Measurements from ENCODE around the gene SH2D3A.
A peak's percentile ranks its signal among the peaks of the same experiment; 100 is the strongest.

SH2D3A gene

GRCh38 chr19:6740589-6741343 is 26.5 kb downstream of the SH2D3A start:
- peaks cover 37% of the 10 kb centered on the region for H3K4me1 ChIP-seq (ENCODE audit: insufficient read depth, low read length)
- H3K9ac ChIP-seq (ENCODE audit: low read depth, low read length), result peak overlapping the region; percentile 88
- H3K36me3 ChIP-seq (ENCODE audit: insufficient read depth, low read length), result peaks cover 13% of the 10 kb centered on the region
- H3K9me3 ChIP-seq (ENCODE audit: control insufficient read depth, insufficient read depth, low read length), result no peaks in the 10 kb centered on the region

GRCh38 chr19:6739883-6740588 is 27.2 kb downstream of the SH2D3A start:
- peak overlapping the region; percentile 88 for H3K9ac ChIP-seq (ENCODE audit: low read depth, low read length)
- peaks cover 7% of the 10 kb centered on the region; the same call in 1 of the 2 replicates for H3K36me3 ChIP-seq (ENCODE audit: insufficient read depth, low read length)
- peaks cover 31% of the 10 kb centered on the region for H3K4me1 ChIP-seq (ENCODE audit: insufficient read depth, low read length)
- H3K9me3 ChIP-seq (ENCODE audit: control insufficient read depth, insufficient read depth, low read length), result no peaks in the 10 kb centered on the region

- H3K36me3 ChIP-seq (ENCODE audit: insufficient read depth, low read length), result peaks cover 4% of the 10 kb centered on the region; the same call in 1 of the 2 replicates
- H3K4me1 ChIP-seq (ENCODE audit: insufficient read depth, low read length), result peaks cover 34% of the 10 kb centered on the region
- H3K9ac ChIP-seq (ENCODE audit: low read depth, low read length), result peak within 1 kb of the TSS; percentile 91
- no peaks in the 10 kb centered on the region for H3K9me3 ChIP-seq (ENCODE audit: control insufficient read depth, insufficient read depth, low read length)
These were observed 27.8 kb downstream of the SH2D3A start, which contains the start of gene TRIP10 for GRCh38 chr19:6739390-6739882. TSS of gene TRIP10 (plus strand) at chr19:6739680. CDS start at chr19:6739762, 82 bp downstream.

GRCh38 chr19:6738787-6739389 is 28.3 kb downstream of the SH2D3A start:
- H3K9ac ChIP-seq (ENCODE audit: low read depth, low read length), result peak overlapping the region; percentile 91
- H3K4me1 ChIP-seq (ENCODE audit: insufficient read depth, low read length), result peaks cover 34% of the 10 kb centered on the region
- no peaks in the 10 kb centered on the region; the same call in 1 of the 2 replicates for H3K36me3 ChIP-seq (ENCODE audit: insufficient read depth, low read length)
- H3K9me3 ChIP-seq (ENCODE audit: control insufficient read depth, insufficient read depth, low read length), result no peaks in the 10 kb centered on the region

GRCh38 chr19:6737873-6738786 is 29.1 kb downstream of the SH2D3A start:
- H3K9me3 ChIP-seq (ENCODE audit: control insufficient read depth, insufficient read depth, low read length), result no peaks in the 10 kb centered on the region
- H3K9ac ChIP-seq (ENCODE audit: low read depth, low read length), result peak overlapping the region; percentile 91
- peaks cover 30% of the 10 kb centered on the region for H3K4me1 ChIP-seq (ENCODE audit: insufficient read depth, low read length)
- H3K36me3 ChIP-seq (ENCODE audit: insufficient read depth, low read length), result no peaks in the 10 kb centered on the region; the same call in 1 of the 2 replicates

GRCh38 chr19:6737284-6737872 is 29.9 kb downstream of the SH2D3A start, which contains the start of gene GPR108:
TSS of gene GPR108 (minus strand) at chr19:6737580. CDS start at chr19:6737576, 4 bp downstream.
- Histone ChIP-seq H3K4me1 (ENCODE audit: insufficient read depth, low read length) (peaks cover 23% of the 10 kb centered on the region), H3K9me3 (ENCODE audit: control insufficient read depth, insufficient read depth, low read length) (no peaks in the 10 kb centered on the region), H3K36me3 (ENCODE audit: insufficient read depth, low read length) (no peaks in the 10 kb centered on the region), H3K9ac (ENCODE audit: low read depth, low read length) (peak within 1 kb of the TSS; percentile 85)

GRCh38 chr19:6736917-6737283 is 30.3 kb downstream of the SH2D3A start:
- Histone ChIP-seq H3K4me1 (ENCODE audit: insufficient read depth, low read length) (peaks cover 21% of the 10 kb centered on the region), H3K9ac (ENCODE audit: low read depth, low read length) (peak overlapping the region; percentile 85), H3K36me3 (ENCODE audit: insufficient read depth, low read length) (no peaks in the 10 kb centered on the region), H3K9me3 (ENCODE audit: control insufficient read depth, insufficient read depth, low read length) (no peaks in the 10 kb centered on the region)

GRCh38 chr19:6736169-6736916 is 30.9 kb downstream of the SH2D3A start:
- no peaks in the 10 kb centered on the region for H3K36me3 ChIP-seq (ENCODE audit: insufficient read depth, low read length)
- peak overlapping the region; percentile 85 for H3K9ac ChIP-seq (ENCODE audit: low read depth, low read length)
- no peaks in the 10 kb centered on the region for H3K9me3 ChIP-seq (ENCODE audit: control insufficient read depth, insufficient read depth, low read length)
- peaks cover 18% of the 10 kb centered on the region for H3K4me1 ChIP-seq (ENCODE audit: insufficient read depth, low read length)

GRCh38 chr19:6735181-6735911 is 31.9 kb downstream of the SH2D3A start:
- H3K9me3 ChIP-seq (ENCODE audit: control insufficient read depth, insufficient read depth, low read length), result no peaks in the 10 kb centered on the region
- H3K9ac ChIP-seq (ENCODE audit: low read depth, low read length), result peak overlapping the region; percentile 85
- H3K4me1 ChIP-seq (ENCODE audit: insufficient read depth, low read length), result peaks cover 17% of the 10 kb centered on the region; the same call in 1 of the 2 replicates
- H3K36me3 ChIP-seq (ENCODE audit: insufficient read depth, low read length), result no peaks in the 10 kb centered on the region

GRCh38 chr19:6734096-6734696 is 33.0 kb downstream of the SH2D3A start:
- H3K36me3 ChIP-seq (ENCODE audit: insufficient read depth, low read length), result no peaks in the 10 kb centered on the region
- H3K9me3 ChIP-seq (ENCODE audit: control insufficient read depth, insufficient read depth, low read length), result no peaks in the 10 kb centered on the region
- peaks cover 24% of the 10 kb centered on the region; the same call in 1 of the 2 replicates for H3K4me1 ChIP-seq (ENCODE audit: insufficient read depth, low read length)
- H3K9ac ChIP-seq (ENCODE audit: low read depth, low read length), result no peak overlapping the region

- Histone ChIP-seq H3K9ac (ENCODE audit: low read depth, low read length) (no peak overlapping the region), H3K9me3 (ENCODE audit: control insufficient read depth, insufficient read depth, low read length) (no peaks in the 10 kb centered on the region), H3K4me1 (ENCODE audit: insufficient read depth, low read length) (peaks cover 24% of the 10 kb centered on the region; the same call in 1 of the 2 replicates), H3K36me3 (ENCODE audit: insufficient read depth, low read length) (no peaks in the 10 kb centered on the region)
These were observed 33.7 kb downstream of the SH2D3A start for GRCh38 chr19:6733338-6734095.

Data from ES-I3 (cell line).